Measurements from ENCODE around the gene RBM14.
A peak's percentile ranks its signal among the peaks of the same experiment; 100 is the strongest.
"Not testable (repeated sequence)": the region's sequence is repeated elsewhere in the genome, so short reads cannot be mapped to it uniquely, and the experiment has no call there.

The RBM14 gene

DNA sequence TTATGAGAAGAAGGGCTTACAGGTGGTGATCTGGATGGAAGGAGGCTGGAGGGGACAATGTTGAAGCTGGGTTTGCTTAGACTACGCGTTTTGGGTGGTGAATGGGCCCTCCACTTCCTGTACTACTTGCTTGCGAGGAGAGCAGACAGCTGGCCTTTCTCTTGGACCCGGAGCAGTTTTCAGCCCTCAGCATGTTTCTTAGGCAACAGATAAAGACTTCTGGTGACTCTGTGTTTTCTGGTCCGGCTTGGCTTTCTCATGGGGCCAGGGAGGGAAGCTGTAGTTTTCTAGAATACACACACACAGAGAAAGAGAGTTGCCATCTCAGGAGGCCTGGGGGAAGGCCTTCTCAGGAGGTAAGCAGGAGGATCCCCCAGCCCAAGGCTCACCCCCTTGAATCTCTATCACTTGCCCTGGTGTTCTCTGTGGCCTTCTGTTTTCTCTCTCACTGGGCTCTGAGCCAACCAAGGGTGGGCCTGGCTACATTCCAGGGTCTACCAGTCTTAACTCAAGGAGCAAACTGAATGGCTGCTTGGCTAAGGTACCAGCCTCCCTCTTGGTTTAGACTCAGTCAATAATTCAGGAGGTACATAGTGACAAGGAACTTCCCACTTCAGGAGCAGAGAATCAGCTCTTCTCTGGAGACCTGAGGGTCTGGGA, 21.1 kb upstream of the RBM14 start:
- peak; percentile 47 to 74 (median 52) for DNase-seq

GRCh38 chr11:66598993-66599392, 17.4 kb upstream of the RBM14 start:
- DNase-seq: no peak

GRCh38 chr11:66600219-66600618, 16.2 kb upstream of the RBM14 start:
- DNase-seq: no peak

GRCh38 chr11:66600631-66601233, 15.7 kb upstream of the RBM14 start:
- peak; percentile 37 to 61 (median 58) for DNase-seq

DNA sequence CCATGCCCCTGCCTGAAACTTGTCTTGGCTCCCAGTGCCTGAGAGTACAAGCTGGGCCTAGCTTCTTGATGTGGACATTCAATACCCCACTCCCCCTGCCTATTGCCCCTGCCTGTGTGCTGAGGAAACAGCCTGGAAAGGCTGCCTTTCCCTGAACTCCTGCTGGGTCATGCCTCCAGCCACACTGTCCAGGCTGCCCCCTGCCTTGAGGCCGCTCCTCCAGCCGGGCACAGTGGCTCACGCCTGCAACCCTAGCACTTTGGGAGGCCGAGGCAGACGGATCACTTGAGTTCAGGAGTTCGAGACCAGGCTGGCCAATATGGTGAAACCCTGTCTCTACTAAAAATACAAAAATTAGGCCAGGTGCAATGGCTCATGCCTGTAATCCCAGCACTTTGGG, 13.4 kb upstream of the RBM14 start:
- DNase-seq: no peak

DNA sequence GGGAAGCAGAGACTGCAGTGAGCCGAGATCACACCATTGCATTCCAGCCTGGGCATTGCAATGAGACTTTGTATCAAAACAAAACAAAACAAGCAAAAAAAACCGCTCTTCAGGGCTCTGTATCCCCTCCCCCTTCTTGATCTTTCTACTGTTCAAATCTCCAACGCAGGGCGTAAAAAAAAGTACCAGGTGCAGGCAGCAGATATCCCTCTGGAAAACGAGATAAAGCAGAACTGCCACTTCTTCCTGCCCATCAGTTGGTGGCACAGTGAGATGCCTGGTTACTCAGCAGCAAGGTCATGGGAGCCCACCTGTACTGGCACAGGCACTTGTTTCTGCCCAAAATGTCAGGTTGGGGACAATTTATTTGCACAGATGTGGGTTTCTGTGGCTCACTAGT, 12.3 kb upstream of the RBM14 start:
- DNase-seq: no peak

GRCh38 chr11:66606608-66607007, 9.8 kb upstream of the RBM14 start:
- DNase-seq: not testable (repeated sequence)

DNA sequence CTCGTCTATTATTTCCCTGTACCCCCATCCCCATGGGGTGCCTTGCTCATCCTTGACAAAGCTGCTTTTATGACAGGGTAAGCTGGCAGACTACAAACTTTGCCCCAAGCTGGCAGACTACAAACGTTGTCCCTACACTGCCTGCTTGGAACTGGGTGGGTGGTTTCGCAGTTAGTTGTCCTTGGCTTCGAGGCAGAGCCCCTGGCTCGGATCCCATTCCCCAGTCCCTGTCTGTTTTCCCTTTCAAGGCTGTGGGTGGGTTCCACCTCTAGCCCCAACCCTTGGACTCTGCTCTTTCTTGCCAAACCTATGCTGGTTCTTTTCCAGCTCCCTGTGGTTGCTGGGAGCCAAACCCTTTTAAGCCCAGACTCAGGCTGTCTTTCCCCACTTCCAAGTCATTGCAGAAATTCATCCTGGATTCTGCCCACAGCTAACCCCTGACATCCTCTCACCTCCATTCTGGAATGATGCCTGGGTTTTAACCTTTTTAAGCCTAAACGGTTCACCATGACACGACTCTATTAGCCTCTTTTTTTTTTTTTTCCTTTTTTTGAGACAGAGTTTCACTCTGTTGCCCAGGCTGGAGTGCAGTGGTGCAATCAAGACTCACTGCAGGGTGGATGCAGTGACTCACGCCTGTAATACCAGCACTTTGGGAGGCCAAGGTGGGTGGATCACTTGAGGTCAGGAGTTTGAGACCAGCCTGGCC, 9.2 kb upstream of the RBM14 start:
- DNase-seq: peak; percentile 25 to 57 (median 52)

- DNase-seq: peak; percentile 22 to 51 (median 40)
These were observed 6.5 kb upstream of the RBM14 start for GRCh38 chr11:66609721-66610617.

GRCh38 chr11:66612458-66612857, 4.0 kb upstream of the RBM14 start:
- DNase-seq: no peak

- no peak for DNase-seq
These were observed 2.4 kb upstream of the RBM14 start for GRCh38 chr11:66614073-66614472.

- peak; percentile 93 to 96 (median 96) for DNase-seq
These were observed 865 bp downstream of the RBM14 start for GRCh38 chr11:66617155-66617834.

DNA sequence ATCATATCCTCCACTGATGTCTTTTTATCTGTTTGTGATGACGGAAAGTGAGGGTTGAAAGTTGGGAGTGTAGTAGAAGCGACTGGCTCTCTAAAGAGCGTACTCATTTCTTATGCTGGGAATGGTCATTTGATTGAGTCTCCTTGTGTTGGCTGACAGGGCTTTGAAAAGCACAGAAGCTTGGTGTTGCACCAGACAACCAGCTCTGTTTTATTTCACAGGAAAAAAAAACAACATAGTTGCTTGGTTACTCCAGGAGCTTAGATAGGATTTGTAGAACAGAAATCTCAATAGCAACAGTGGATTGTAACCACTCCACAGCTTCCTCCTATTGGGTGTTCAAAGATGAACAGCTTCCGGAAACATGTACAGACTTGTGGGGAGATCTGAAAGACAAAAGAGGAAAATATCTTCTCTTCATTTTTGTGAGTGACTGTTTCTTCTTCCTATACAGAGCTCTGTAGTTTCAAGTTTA, 2.7 kb downstream of the RBM14 start:
- peak; percentile 30 to 83 (median 62) for DNase-seq

GRCh38 chr11:66624450-66624849, 8.0 kb downstream of the RBM14 start:
- no peak for DNase-seq

DNA sequence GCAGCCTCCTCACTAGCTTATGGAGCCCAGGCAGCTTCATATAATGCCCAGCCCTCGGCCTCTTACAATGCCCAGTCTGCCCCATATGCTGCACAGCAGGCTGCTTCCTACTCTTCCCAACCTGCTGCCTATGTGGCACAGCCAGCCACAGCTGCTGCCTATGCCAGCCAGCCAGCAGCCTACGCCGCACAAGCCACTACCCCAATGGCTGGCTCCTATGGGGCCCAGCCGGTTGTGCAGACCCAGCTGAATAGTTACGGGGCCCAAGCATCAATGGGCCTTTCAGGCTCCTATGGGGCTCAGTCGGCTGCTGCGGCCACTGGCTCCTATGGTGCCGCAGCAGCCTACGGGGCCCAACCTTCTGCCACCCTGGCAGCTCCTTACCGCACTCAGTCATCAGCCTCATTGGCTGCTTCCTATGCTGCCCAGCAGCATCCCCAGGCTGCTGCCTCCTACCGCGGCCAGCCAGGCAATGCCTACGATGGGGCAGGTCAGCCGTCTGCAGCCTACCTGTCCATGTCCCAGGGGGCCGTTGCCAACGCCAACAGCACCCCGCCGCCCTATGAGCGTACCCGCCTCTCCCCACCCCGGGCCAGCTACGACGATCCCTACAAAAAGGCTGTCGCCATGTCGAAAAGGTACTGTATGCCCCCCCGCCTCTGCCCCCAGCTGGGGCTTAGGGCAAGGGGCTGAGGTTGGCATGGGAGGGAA, 8.8 kb downstream of the RBM14 start:
- no peak for DNase-seq

DNA sequence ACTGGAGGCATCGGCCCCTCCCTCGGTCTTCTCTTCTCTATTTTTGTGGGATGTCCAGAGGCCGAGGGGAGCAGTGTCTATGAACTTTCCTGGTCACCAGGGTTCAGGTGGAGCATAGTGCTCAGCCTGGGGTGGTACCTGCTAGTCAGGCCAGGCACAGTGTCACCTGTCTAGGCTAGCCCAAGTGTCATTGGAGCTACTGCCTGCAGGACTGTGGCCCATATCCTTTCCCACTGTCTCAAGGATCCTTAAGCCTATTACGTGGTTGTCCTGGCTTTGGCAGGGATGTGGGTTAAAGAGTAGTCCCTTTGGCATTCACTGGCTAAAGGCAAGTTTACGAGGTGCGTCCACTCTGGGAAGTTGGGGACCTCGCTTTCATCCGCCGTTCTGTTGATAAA, 9.3 kb downstream of the RBM14 start:
- DNase-seq: no peak

GRCh38 chr11:66626382-66626781, 10.0 kb downstream of the RBM14 start:
- no peak for DNase-seq

GRCh38 chr11:66626926-66627325, 10.5 kb downstream of the RBM14 start:
- no peak for DNase-seq

- no peak for DNase-seq
These were observed 11.7 kb downstream of the RBM14 start for GRCh38 chr11:66628061-66628603.

DNA sequence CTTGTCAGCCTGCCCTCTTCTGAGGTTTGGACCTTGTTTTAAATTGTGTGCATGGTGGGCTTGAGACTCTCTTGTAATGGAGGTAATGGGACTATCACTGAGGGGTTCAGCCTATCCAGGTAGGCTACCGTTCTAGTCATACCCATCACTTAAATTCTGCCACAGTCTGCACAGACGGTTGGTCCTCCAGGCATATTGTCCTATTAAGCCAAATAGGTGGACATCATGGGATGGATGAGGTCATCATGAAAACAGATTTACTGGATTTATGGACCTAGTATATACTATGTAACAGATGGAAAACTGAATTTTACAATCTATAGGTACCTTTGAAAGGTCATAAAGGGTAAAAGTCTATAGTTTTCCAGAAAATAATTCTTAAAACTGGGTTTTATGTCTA, 12.9 kb downstream of the RBM14 start:
- DNase-seq: no peak

- DNase-seq: no peak
These were observed 15.5 kb downstream of the RBM14 start for GRCh38 chr11:66631883-66632282.
